LNCaP clone FGC (cell line): ENCODE data around the gene UBXN2A.

Source experiments
- DNase-seq: peaks from one replicate; pipeline ENCODE4 v3.0.0-alpha.2; 2011; ENCODE audit warnings: low read depth
- H3K4me3 ChIP-seq: 2 replicates; pipeline ENCODE4 v1.5.1; 2011; ENCODE audit warnings: mild to moderate bottlenecking, low read depth, low read length, control low read depth
- CTCF ChIP-seq: IDR thresholded peaks from 2 replicates; pipeline ENCODE4 v1.5.1; 2012; ENCODE audit warnings: mild to moderate bottlenecking; ENCODE audit not compliant: control insufficient read depth, insufficient read depth; ENCODE audit errors: extremely low read depth

The UBXN2A gene

DNA sequence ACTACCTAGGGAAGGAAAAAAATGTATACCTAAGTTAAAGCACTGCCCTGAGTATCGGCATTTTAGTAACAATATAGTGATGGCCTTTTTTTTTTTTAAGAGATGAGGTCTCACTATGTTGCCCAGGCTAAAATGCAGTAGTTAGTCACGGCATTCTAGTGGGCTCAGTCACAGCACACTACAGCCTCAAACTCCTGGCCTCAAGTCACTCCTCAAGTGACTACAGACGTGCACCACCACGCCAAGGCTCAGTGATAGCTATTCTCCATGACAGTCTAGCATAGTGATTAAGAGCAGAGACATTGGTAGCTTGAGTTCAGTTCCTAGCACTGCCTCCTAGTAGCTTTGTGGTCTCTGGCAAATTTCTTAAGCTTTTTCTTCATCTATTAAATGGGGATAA is 27.6 kb downstream of the UBXN2A start:
- DNase-seq: no peak
- no peak overlapping the region for H3K4me3 ChIP-seq
- no peak for TF ChIP-seq CTCF

DNA sequence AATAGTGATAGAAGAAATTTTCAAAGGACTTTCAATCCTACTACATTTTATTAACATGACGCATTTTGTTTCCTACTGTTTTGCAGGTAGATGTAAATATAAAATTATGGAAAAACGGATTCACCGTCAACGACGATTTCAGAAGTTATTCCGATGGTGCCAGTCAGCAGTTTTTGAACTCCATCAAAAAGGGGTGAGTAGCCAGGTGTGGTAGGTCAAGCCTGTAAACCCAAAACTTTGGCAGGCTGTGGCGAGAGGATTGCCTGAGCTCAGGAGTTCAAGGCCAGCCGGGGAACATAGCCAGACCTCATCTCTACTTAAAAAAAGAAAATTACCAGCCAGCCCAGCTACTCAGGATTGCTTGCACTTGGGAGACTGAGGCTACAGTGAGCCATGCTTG is 36.6 kb downstream of the UBXN2A start:
- no peak overlapping the region for H3K4me3 ChIP-seq
- TF ChIP-seq CTCF: no peak
- no peak for DNase-seq

GRCh38 chr2:23988371-23988770 is 48.1 kb downstream of the UBXN2A start:
- DNase-seq: peak; percentile 21
- peak; percentile 58 for TF ChIP-seq CTCF
- H3K4me3 ChIP-seq: no peak overlapping the region

DNA sequence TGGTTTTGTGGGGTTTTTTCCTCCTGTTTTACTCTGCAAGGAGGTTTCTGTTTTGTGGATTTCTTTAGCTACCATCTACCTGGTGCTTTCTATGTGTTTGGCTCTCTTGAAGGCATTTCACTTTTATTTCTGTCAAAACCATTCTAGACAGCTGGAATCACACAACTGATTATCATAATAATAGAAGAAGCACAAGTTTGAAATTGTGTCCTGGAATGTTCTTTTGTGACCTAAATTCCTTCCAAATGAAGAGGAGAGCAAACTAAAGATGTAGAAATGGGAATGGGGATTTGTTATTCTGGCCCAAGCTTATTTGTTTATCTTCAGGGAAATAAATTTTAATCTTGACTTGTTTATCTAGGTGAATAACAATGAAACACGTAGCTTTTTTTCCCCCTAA is 52.7 kb downstream of the UBXN2A start:
- no peak for DNase-seq
- no peak overlapping the region for H3K4me3 ChIP-seq

GRCh38 chr2:23993736-23994269 is 53.5 kb downstream of the UBXN2A start:
- DNase-seq: no peak
- H3K4me3 ChIP-seq: no peak overlapping the region
- no peak for TF ChIP-seq CTCF

More for the DNA sequence above, 52.7 kb downstream of the UBXN2A start:
- no peak for TF ChIP-seq CTCF

- TF ChIP-seq CTCF: no peak
- no peak for DNase-seq
- H3K4me3 ChIP-seq: no peak overlapping the region
Measured at GRCh38 chr2:23994567-23994966, 54.3 kb downstream of the UBXN2A start.

DNA sequence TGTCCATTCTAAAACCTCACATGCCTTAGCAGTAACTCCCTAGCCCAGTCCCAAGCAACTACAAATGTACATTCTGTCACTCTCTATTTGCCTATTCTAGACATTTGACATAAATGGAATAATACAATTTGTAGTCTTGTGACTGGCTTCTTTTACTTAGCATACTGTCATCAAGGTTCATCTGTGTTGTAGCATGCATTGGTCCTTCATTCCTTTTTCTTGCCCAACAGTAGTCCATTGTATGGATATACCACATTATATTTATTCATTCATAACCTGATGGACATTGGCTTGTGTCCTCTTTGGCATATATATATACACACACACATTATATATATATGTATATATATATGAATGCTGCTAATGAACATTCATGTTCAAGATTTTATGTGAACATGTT is 67.4 kb downstream of the UBXN2A start:
- DNase-seq: no peak
- no peak for TF ChIP-seq CTCF
- H3K4me3 ChIP-seq: no peak overlapping the region
